ENCODE measurements around the gene DPH2. TPM values are rescaled to one million over a fixed set of nuclear protein-coding genes. Genes with fewer than 3 reads are reported as not detected.
A peak's percentile ranks its signal among the peaks of the same experiment; 100 is the strongest.

DPH2 gene
- total RNA-seq, 6 experiments from 2014 or later: 8.9 to 27.5 (median 12.0) TPM

GRCh38 chr1:43975249-43975961 lies 5.6 kb downstream of the DPH2 start:
- DNase-seq (peak; percentile 77 to 86 (median 78)), ATAC-seq (peak; percentile 22 to 60 (median 40))
- Histone ChIP-seq H3K27me3 (no peaks in the 10 kb centered on the region), H3K27ac (peak overlapping the region; percentile 86 to 93 (median 91)), H3K4me3 (peak overlapping the region; percentile 84 to 98 (median 97)), H3K9me3 (no peaks in the 10 kb centered on the region), H3K4me1 (peaks cover 0 to 45% (median 16%) of the 10 kb centered on the region in 4 donors), H3K36me3 (peaks cover 0 to 14% (median 5%) of the 10 kb centered on the region in 4 donors)
- under 1% methylated on average over 24 of the region's 34 CpGs for WGBS (ENCODE audit: insufficient coverage, low coverage, low lambda C conversion rate, missing lambda C conversion rate)
- no peak for TF ChIP-seq CTCF (IDR thresholded peaks at IDR 0.05)
- no peak for TF ChIP-seq POLR2A (IDR thresholded peaks at IDR 0.05)
- intact Hi-C loops (cut with DNase I): no loop called here

GRCh38 chr1:43976045-43976444 lies 6.2 kb downstream of the DPH2 start:
- peak overlapping the region in 1 of 3 donors; percentile 93 for H3K27ac ChIP-seq
- ATAC-seq: no peak

GRCh38 chr1:43976890-43977289 lies 7.1 kb downstream of the DPH2 start:
- Histone ChIP-seq H3K36me3 (peaks cover 0 to 14% (median 5%) of the 10 kb centered on the region in 4 donors), H3K9me3 (no peaks in the 10 kb centered on the region), H3K27ac (no peak overlapping the region), H3K27me3 (no peaks in the 10 kb centered on the region), H3K4me1 (peaks cover 0 to 39% (median 13%) of the 10 kb centered on the region in 4 donors), H3K4me3 (no peak overlapping the region)
- no peak for ATAC-seq
- intact Hi-C loops (cut with DNase I): no loop called here
- TF ChIP-seq CTCF (IDR thresholded peaks at IDR 0.05): no peak
- TF ChIP-seq POLR2A (IDR thresholded peaks at IDR 0.05): no peak
- peak in 1 of 3 donors; percentile 39 for DNase-seq
- 87% methylated on average over 7 of the region's 8 CpGs for WGBS (ENCODE audit: insufficient coverage, low coverage, low lambda C conversion rate, missing lambda C conversion rate)

More at GRCh38 chr1:43976045-43976444, 6.2 kb downstream of the DPH2 start:
- peak overlapping the region; percentile 84 to 98 (median 97) for H3K4me3 ChIP-seq
- H3K27me3 ChIP-seq: no peaks in the 10 kb centered on the region
- WGBS (ENCODE audit: insufficient coverage, low coverage, low lambda C conversion rate, missing lambda C conversion rate): 50% methylated on average over 2 of the region's 4 CpGs
- H3K9me3 ChIP-seq: no peaks in the 10 kb centered on the region
- TF ChIP-seq POLR2A (IDR thresholded peaks at IDR 0.05) (no peak), CTCF (IDR thresholded peaks at IDR 0.05) (no peak)
- intact Hi-C loops (cut with DNase I): no loop called here
- peaks cover 0 to 39% (median 13%) of the 10 kb centered on the region in 4 donors for H3K4me1 ChIP-seq
- peaks cover 0 to 14% (median 5%) of the 10 kb centered on the region in 4 donors for H3K36me3 ChIP-seq
- peak in 1 of 3 donors; percentile 53 for DNase-seq

GRCh38 chr1:43977376-43978263 lies 7.8 kb downstream of the DPH2 start:
- Histone ChIP-seq H3K4me1 (peaks cover 0 to 39% (median 13%) of the 10 kb centered on the region in 4 donors), H3K4me3 (no peak overlapping the region), H3K27me3 (no peaks in the 10 kb centered on the region), H3K27ac (peak overlapping the region in 1 of 3 donors; percentile 56), H3K36me3 (peaks cover 0 to 14% (median 5%) of the 10 kb centered on the region in 4 donors), H3K9me3 (no peaks in the 10 kb centered on the region)
- ATAC-seq: no peak
- TF ChIP-seq POLR2A (IDR thresholded peaks at IDR 0.05) (no peak), CTCF (IDR thresholded peaks at IDR 0.05) (no peak)
- intact Hi-C loops (cut with DNase I): no loop called here
- WGBS (ENCODE audit: insufficient coverage, low coverage, low lambda C conversion rate, missing lambda C conversion rate): 52% methylated on average over 7 of the region's 9 CpGs
- no peak for DNase-seq

Data from right lobe of liver (tissue), 6 donors.